Measurements from ENCODE around the gene CPT1C.
"Not testable (repeated sequence)": the region's sequence is repeated elsewhere in the genome, so short reads cannot be mapped to it uniquely, and the experiment has no call there.

CPT1C gene

DNA sequence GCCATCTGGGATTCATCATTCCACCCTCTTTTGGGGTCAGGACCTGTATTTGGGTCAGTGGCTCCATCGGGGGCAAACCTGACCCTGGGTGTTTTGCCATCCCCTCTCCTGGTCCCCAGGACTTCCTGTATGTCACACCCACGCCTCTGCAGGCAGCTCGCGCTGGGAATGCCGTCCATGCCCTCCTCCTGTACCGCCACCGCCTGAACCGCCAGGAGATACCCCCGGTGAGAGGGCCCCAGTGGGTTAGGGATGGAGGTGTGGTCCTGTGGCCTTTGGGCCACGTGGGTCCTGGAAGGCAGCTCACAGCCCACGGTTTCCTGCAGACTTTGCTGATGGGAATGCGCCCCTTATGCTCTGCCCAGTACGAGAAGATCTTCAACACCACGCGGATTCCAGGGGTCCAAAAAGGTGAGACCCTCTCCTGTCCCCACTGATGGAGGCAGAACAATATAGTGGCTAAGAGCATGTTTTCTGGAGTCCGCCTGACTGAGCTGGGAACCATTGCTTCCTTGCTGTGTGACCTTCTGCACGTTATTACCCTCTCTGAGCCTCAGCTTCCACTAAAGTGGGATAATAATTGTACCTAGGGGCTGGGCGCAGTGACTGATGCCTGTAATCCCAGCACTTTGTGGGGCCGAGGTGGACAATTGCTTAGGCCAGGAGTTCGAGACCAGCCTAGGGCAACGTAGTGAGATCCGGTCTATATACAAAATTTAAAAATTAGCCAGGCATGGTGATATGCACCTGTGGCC lies 14.1 kb downstream of the CPT1C start:
- no peak for DNase-seq (ENCODE audit: low read depth in 2 of 2)

DNA sequence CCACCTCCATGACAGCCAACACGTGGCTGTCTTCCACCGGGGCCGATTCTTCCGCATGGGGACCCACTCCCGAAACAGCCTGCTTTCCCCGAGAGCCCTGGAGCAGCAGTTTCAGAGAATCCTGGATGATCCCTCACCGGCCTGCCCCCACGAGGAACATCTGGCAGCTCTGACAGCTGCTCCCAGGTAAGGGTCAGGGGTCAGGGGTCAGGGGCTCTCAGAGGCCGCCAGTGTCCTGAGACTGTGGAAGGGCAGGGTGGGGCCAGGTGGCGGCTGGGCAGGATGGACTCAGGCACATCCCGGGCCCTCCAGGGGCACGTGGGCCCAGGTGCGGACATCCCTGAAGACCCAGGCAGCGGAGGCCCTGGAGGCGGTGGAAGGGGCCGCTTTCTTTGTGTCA lies 15.0 kb downstream of the CPT1C start:
- no peak for DNase-seq (ENCODE audit: low read depth in 2 of 2)

DNA sequence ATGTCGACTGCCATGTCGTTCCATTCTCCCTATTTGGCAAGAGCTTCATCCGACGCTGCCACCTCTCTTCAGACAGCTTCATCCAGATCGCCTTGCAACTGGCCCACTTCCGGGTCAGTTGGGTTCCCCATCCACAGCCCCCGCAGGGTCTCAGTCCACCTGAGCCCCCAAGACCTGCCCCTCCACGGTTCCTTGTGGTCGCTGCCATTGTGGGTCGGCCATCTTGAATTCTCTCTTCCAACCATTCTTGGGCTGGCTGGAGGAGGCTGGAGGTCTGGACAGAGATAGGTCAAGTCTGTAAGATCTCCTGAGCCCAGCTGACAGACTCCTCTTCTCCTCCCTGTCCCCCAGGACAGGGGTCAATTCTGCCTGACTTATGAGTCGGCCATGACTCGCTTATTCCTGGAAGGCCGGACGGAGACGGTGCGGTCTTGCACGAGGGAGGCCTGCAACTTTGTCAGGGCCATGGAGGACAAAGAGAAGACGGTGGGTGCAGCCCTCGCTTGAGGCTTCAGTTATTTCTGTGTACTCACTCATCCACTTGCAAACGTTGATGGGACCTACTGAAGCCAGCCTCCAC lies 19.5 kb downstream of the CPT1C start:
- DNase-seq (ENCODE audit: low read depth in 2 of 2): no peak

DNA sequence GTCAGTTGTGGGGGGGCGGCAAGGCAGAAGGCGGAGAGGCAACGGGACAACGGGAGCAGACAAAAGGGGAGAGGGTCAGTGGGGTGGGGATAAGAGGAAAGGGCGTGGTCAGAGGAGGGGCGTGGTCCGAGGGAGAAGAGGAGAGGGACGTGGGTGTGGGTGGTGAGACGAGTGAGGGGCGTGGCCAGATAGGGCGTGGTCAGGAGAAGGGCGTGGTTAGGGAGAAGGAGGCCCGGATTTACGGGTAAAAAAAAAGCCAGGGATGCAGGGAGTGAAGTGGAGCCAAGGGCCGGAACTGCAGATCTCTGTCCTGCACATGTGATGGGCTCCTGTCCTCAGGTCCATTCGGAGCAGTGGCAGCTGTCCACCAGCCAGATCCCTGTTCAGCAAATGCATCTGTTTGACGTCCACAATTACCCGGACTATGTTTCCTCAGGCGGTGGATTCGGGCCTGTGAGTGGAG lies 21.5 kb downstream of the CPT1C start:
- DNase-seq (ENCODE audit: low read depth in 2 of 2): no peak

DNA sequence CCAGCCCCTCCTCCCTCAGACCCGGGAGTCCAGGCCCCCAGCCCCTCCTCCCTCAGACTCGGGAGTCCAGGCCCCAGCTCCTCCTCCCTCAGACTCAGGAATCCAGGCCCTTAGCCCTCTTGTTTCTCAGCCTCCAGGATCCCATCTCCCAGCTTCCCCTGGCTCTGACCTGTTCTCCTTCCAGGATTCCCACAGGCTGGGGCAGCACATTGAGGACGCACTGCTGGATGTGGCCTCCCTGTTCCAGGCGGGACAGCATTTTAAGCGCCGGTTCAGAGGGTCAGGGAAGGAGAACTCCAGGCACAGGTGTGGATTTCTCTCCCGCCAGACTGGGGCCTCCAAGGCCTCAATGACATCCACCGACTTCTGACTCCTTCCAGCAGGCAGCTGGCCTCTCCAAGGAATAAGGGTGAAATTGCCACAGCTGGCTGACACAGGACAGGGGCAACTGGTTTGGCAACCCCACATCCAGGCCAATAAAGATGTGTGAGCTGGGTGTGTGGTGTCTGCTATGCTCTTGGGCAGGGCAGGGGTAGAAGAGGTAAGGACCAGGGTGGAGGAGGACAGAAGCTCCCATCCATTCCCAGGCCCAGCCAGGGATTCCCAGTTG lies 22.4 kb downstream of the CPT1C start:
- DNase-seq (ENCODE audit: low read depth in 2 of 2): no peak

DNA sequence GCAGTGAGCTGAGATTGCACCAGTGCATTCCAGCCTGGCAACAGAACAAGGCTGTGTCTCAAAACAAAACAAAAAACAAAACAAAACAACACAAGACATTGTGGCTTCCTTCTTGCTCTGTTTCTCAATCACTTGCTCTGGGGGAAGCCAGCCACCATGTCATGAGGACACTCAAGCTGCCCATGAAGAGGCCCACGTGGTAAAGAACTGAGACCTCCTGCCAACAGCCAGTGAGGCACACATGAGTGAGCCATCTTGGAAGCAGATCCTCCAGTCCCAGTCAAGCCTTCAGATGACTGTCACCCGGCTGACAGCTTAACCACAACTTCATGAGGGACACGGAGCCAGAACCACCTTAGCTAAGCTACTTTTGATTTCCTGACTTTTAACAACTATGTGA lies 25.2 kb downstream of the CPT1C start:
- no peak for DNase-seq (ENCODE audit: low read depth in 2 of 2)

DNA sequence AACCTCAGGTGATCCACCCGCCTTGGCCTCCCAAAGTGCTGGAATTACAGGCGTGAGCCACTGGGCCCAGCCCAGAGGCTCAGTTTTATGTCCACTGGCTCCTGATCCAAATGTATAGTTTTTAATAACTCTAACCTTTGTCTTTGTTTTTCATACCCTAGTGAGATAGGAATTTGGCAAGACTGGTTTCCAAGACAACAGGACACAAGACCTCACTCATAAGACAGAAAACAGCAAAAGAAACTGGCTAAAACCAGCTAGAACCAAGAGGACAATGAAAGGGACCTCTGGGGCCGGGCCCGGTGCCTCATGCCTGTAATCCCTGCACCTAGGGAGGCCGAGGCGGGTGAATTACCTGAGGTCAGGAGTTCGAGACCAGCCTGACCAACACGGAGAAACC lies 27.6 kb downstream of the CPT1C start:
- DNase-seq (ENCODE audit: low read depth in 2 of 2): no peak

DNA sequence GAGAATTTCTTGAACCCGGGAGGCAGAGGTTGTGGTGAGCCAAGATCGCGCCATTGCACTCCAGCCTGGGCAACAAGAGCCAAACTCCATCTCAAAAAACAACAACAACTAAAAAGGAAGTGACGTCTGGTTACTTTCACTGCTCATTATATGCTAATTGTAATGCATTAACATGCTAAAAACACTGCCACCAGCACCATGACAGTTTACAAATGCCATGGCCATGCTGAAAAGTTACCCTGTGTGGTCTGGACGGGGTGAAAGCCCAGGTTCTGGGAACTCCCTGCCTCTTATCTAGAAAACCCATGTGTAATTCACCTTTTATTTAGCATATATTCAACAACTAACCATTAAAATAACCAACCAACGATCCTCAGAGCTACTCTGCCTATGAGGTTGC lies 28.1 kb downstream of the CPT1C start:
- DNase-seq (ENCODE audit: low read depth in 2 of 2): no peak

DNA sequence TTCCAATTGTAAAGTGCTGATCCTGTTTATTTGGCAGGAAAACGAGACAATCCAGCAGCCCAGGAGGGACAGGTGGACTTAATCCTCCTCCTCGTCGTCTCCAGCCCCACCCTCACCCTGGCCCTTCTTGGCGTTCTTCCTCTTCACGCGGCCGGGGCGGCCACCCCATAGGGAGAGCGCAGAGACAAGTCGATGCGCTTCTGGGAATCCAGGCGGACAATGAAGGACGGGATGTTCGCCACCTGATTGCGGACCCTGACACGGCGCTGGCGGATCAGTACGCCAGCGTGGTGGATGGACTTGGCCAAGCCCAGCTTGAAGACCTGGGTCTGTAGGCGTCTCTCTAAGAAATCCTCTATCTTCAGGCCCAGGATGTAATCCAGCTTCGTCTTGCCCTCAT lies 28.5 kb downstream of the CPT1C start:
- not testable (repeated sequence) for DNase-seq (ENCODE audit: low read depth in 2 of 2)

DNA sequence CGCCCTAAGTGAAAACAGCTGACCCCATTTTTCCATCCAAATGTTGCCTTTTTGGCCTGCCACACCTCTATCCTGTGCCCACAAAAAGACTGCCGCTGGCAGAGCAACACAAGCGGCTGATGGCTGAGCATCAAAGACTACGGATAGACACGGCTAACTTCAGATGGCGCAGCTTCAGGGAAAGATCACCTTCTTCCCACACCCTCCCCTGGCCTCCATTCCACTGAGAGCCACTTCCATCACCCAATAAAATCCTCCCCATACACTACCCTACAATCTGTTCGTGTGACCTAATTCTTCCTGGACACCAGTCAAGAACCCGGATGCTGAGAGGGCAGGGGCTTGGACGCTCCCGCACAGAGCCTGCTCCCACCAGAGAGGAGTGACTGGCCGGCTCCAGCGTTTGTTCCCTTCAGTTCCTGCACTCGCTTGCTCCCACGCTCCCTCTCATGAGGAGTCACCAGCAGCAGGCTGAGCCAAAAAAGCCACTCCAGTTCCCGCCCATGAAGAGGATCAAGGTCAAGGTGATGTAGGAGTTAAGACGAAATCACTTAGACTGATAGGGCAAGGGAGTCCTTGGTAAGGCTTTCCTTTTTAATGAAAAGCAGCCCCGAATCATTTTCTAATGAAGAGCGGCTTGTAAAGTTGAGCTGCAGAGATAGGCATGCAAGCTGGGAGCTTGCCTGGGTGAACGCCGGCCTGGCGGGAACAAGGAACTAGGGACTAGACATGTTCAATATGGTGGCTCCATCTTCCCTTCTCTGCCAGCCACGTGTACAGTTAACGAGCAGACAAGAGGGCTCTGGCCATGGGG lies 36.5 kb downstream of the CPT1C start:
- no peak for DNase-seq (ENCODE audit: low read depth in 2 of 2)

DNA sequence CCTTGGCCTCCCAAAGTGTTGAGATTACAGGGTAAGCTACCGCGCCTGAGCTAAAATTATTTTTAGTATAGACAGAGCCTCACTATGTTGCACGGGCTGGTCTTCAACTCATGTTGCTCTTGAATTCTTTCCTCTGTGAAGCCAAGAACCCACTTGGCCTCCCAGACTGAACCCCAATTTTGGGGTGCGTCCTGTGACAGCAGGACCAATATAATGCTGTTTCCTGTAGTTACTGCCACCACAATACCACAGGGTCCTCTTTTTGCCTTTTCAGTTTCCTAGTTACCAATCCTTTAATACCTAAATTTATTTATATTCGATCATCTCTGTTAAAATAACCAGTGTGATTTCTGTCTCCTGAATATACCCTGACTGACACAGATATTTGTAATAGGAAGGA lies 39.2 kb downstream of the CPT1C start:
- no peak for DNase-seq (ENCODE audit: low read depth in 2 of 2)

DNA sequence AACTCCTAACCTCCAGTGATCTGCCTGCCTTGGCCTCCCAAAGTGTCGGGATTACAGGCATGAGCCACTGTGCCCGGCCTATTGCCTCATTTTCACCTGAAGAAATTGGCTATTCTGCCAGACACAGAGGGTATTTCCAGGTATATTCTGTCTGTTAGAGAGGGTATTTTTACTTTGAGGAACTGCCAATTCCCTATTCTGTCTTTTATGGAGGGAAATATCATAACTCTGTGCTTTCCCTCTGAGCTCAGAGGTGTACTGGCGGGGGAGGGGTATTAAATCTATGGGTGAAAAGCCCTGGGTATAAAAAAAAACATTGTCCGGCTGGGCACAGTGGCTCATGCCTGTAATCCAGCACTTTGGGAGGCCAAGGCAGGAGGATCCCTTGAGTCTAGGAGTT lies 47.4 kb downstream of the CPT1C start:
- no peak for DNase-seq (ENCODE audit: low read depth in 2 of 2)

DNA sequence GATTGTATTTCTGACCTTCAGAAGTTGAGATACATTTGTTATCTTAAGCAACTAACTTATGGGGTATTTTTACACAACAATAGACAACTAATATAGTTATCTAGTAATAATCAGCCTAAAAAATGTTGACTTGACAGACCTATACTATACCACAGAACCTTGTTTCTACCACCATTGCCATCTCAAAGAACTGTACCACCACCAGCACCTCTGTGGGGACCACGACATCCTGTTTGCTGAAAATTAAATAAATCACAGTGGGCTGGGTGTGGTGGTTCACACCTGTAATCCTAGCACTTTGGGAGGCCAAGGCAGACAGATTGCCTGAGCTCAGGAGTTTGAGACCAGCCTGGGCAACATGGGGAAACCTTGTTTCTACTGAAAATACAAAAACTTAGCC lies 48.2 kb downstream of the CPT1C start:
- DNase-seq (ENCODE audit: low read depth in 2 of 2): no peak

DNA sequence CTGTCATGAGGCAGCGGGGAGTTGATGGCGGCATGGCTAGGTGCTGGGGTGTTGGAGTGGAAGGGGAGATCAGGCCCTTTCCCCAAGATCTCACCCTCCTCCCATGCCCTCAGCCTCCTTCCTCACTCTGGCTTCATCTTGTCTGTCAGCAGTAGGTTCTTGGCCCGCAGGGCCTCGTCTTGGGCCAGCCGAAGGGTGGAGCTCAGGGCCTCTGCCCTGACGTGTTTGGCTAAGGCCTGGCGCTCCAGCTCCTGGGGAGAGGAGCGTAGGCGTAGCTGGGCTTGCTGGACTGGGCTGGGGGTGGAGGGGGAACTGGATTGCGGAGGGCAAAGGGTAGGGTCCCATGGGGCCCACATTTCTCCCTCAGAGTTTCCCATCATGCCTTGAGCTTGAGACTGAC lies 49.0 kb downstream of the CPT1C start:
- DNase-seq (ENCODE audit: low read depth in 2 of 2): no peak

DNA sequence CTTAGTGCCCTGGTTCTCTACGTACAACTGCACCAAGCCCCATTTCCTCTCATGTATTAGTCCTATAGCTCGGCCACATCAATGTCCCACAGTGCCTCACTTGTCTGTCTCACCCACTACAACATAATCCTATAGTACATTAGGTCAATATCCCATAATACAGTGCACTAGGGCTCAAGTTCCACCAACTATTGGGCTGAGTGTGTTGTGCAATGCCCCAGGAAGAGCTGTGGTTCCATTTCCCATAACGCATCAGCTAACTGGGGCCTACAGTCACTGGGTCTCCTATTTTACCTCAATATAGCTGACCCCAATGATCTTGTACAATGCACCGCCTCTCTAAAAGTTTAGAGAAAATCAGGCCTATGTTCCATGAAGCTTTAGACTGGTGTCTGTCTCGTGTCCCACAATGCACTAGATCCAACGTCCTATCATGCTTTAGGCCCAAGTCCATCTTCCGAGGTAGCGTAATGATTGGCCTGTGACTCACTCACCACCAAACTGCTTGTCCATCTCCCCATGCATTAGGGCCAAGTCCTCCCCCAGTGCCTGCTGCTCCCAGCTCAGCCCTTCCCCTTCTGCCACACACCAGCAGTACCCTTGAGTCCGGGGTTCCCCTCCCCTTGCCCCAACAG lies 50.4 kb downstream of the CPT1C start:
- no peak for DNase-seq (ENCODE audit: low read depth in 2 of 2)

DNA sequence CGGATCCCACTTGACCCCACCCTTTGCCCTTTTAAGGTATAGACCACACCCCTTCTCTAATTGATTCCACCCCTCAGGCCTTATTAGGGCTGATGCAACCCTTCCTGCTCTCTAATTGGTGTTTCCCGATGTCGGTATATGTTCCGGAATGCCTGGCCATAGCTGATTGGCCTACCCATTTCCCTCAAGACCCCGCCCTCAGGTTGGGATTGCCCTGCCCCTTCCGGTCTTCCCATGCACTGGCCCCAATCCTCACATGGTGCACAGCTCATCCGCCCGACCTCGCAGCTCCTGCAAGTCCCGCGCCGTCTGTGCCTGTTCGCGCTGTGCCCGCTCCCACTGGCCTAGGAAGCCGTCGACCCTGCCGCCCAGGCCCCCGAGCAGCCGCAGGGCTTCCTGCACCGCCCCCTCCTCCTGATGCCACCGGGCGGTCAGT lies 54.0 kb downstream of the CPT1C start:
- DNase-seq (ENCODE audit: low read depth in 2 of 2): no peak

DNA sequence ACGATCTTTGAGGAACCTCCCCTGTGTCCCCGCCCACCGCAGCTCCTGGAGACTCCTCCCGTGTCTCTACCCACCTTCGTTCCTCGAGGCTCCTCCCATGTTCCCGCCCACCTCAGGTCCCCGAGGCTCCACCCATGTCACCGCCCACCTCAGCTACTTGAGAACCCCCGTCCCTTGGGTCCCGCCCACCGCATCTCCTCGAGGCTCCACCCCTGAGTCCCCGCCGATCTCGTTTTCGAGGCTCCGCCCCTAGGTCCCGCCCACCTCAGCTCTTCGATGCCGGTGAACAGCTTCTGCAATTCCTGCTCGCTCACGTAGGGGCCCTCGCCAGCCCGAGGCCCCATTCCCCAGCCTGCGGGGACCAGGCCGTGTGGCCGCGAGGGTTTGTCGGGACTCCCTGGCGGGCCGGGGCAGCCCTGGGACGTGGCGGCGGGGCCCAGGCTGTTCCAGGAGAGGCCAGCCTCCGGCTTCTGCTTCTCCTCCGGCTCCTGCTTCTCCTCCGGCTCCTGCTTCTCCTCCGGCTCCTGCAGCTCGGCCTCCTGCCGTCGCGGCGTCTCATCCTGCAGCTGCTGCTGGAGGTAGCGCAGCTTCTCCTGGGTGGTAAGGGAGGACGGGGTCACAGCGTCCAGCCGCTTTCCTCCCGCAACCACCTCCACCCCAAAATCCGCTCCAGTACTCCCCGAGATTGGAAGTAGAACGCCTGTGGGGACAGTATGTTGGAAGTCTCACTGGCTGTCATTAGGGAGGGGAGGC lies 55.5 kb downstream of the CPT1C start:
- no peak for DNase-seq (ENCODE audit: low read depth in 2 of 2)

DNA sequence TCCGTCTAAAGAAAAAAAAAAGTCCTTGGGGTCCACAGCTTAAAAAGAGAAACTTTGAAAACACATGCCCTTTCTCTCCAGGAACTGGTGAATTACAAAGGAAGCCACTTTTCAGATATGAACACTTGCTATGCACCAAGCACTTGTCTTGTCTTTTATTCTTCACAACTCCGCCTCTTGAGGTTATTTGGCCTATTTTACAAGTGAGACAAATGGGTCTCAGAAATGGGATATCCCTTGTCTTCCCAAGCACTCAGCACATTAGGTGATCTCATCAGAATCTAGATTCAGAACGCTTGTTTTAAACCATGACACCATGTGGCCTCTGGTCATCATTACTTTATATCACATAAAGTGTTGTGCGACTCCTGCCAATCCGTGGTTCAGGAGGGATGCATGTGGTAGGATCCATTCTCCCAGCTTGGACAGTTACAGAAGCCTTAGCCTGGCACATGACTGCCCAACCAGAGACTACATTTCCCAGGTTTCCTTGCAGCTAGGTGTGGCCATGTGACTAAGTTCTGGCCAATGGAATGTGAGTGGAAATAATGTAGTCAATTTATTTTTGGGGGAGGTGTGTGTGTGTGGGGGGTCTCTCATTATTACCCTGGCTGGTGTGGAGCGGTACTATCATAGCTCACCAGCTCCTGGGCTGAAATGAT lies 58.3 kb downstream of the CPT1C start:
- DNase-seq (ENCODE audit: low read depth in 2 of 2): no peak

DNA sequence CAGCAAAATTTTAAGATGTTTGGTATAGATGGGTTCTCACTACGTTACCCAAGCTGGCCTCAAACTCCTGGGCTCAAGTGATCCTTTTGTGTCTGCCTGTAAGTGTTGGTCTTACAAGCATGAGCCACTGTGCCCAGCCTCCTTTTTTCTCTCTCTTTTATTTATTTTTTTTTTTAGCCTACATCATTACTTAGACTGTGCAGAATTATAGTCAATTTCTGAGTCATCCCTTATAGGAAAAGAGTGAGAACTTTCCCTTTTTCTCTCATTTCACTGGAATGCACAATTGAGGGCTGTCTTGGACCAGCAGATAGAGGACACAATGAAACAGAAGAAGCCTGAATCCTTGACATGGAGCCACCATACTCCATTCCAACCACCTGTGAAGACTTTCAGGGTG lies 58.9 kb downstream of the CPT1C start:
- DNase-seq (ENCODE audit: low read depth in 2 of 2): no peak

DNA sequence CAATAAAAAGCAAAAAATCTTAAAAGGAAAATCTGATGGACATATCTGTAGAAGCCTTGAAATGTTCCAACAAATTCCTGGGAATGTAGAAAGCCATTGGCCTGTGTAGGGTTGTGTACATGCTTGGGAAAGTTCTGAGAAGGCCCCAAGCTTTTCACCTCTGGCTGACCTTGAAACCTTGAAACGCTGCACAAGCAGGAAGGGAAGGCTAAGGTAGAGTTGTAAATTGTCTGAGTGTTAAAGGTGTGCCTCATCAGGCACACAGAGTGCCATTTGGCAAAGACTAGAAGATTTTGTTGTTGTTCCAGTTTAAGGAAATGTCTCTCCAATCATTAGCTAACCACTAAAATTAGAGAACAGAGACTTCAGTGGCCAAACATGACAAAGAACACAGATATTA lies 61.8 kb downstream of the CPT1C start:
- DNase-seq (ENCODE audit: low read depth in 2 of 2): no peak

DNA sequence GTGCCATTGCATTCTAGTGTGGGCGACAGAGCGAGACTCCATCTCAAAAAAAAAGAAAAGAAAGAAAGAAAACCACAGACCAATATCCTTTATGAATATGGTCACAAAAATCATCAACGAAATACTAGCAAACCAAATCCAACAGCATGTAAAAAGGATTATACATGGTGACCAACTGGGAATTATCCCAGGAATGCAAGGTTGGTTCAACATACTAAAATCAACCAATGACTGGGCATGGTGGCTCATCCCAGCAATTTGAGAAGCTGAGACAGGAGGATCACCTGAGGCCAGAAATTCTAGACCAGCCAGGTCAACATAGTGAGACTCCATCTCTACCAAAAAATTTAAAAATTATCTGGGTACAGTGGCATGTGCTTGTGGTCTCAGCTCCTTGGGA lies 65.0 kb downstream of the CPT1C start:
- DNase-seq (ENCODE audit: low read depth in 2 of 2): no peak
